MM.1S (cell line): ENCODE data around the gene ETHE1.

Experiments used
- CTCF ChIP-seq: fragments of 300-600 bp; sonication (generic); IDR thresholded peaks from 2 replicates; pipeline ENCODE4 v1.5.1; 2016; ENCODE audit warnings: antibody characterized with exemption, low read length, mixed read lengths
- EZH2 ChIP-seq: fragments of 300-600 bp; sonication (generic); optimal IDR thresholded peaks from 2 replicates; pipeline ENCODE3; 2017; ENCODE audit warnings: low read depth, mild to moderate bottlenecking, antibody characterized with exemption, low read length, mixed read lengths

GRCh38 chr19:43466793-43467192 lies 60.2 kb downstream of the ETHE1 start:
- no peak for TF ChIP-seq CTCF
- TF ChIP-seq EZH2: no peak
